Measurements from ENCODE around the gene CHRNG. TPM values are rescaled to one million over a fixed set of nuclear protein-coding genes. Genes with fewer than 3 reads are reported as not detected.
"Not testable (repeated sequence)": the region's sequence is repeated elsewhere in the genome, so short reads cannot be mapped to it uniquely, and the experiment has no call there.

The CHRNG gene
- total RNA-seq, 2 donors from 2014 or later = not detected

DNA sequence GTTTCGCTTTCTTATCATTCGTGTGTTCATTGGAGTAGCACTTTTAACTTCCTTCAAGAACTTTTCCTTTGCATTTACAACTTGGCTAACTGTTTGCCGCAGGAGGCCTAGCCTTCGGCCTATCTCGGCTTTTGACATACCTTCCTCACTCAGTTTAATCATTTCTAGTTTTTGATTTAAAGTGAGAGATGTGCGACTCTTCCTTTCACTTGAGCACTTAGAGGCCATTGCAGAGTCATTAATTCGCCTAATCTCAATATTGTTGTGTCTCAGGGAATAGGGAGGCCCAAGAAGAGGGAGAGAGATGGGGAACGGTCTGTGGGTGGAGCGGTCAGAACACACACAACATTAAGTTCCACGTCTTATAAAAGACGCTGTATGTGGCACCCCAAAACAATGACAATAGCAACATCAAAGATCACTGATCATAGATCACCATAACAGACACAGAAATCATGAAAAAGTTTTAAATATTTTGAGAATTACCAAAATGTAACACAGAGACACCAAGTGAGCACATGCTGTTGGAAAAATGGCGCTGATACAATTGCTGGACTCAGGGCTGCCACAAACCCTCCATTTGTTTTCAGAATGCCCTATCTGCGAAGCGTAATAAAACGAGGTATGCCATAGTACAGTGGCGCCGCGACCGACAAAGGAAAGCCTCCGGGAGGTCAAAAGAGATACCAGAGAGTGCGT lies 10.3 kb downstream of the CHRNG start:
- H3K4me3 Mint-ChIP-seq = peak overlapping the region; percentile 96
- no peak for DNase-seq
- peaks cover 62% of the 10 kb centered on the region for H3K4me1 Mint-ChIP-seq
- peaks cover 4% of the 10 kb centered on the region for H3K36me3 Mint-ChIP-seq (ENCODE audit: low read depth)
- no peak for ATAC-seq
- peak overlapping the region; percentile 96 for H3K27ac Mint-ChIP-seq
- no peaks in the 10 kb centered on the region for H3K9me3 ChIP-seq (ENCODE audit: control insufficient read depth, low read length, poor library complexity, severe bottlenecking)
- H3K27me3 Mint-ChIP-seq = no peaks in the 10 kb centered on the region

DNA sequence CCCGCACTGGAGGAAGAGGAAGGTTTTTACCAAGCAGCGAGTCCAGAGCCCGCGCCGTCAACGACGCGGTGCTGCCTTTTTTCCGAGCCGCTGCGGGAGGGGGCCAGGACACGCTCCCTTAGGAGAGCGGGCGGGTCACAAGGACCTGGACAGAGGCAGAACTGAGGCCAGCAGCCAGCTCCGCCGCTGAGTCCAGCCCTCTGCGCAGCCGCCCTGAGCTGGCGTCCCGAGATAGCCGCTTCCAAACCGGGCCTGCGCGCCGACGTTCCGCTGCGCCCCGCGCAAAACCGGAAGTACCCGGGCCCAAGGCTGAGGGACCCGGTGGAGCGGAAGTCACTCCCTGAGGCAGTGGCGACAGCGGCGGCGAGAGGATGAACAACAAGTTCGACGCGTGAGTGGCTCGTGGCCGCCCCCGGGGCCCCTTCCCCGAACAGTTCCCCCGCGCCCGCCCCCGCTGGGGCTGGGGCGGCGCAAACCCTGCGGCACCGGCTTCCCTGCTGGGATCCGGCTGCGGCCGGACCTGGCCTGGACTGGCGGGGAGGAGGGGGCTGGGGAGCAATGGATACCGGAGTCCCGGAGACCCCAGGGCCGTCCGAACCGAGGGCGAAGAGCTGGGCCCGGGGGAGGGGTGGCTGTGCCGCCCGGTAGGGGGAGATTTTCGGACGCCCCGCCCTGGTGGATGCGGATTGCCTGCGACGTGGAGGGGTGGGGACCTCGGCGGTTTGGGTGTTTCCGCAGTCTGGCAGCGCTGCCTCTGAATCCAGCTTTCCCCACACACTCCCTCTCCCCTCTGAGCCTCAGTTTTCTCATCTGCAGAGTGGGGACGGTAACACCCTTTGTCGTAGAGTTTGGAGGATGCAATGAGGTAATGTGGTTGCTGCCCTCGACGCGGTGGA lies 11.1 kb downstream of the CHRNG start, which contains the start of the genes EIF4E2 and TIGD1:
Gene EIF4E2, plus strand, starts transcription at position 336 of the 896 bp plus-strand sequence. Its CDS starts 36 bp downstream, at position 372.
Gene TIGD1, minus strand, starts transcription at position 204 of the 896 bp plus-strand sequence. CDS start 675 bp downstream, outside the sequence.
- Mint-ChIP-seq H3K27ac (peak within 1 kb of the TSS; percentile 96), H3K36me3 (ENCODE audit: low read depth) (peaks cover 4% of the 10 kb centered on the region), H3K27me3 (no peaks in the 10 kb centered on the region), H3K4me1 (peaks cover 64% of the 10 kb centered on the region), H3K4me3 (peak within 1 kb of the TSS; percentile 96)
- H3K9me3 ChIP-seq (ENCODE audit: control insufficient read depth, low read length, poor library complexity, severe bottlenecking) = no peaks in the 10 kb centered on the region
- ATAC-seq = peak; percentile 87
- peak; percentile 80 to 84 (median 81) for DNase-seq

GRCh38 chr2:232551250-232551638 lies 11.8 kb downstream of the CHRNG start:
- H3K4me1 Mint-ChIP-seq = peaks cover 69% of the 10 kb centered on the region
- peak overlapping the region; percentile 96 for H3K27ac Mint-ChIP-seq
- ATAC-seq = no peak
- H3K27me3 Mint-ChIP-seq = no peaks in the 10 kb centered on the region
- H3K9me3 ChIP-seq (ENCODE audit: control insufficient read depth, low read length, poor library complexity, severe bottlenecking) = no peaks in the 10 kb centered on the region
- H3K36me3 Mint-ChIP-seq (ENCODE audit: low read depth) = peaks cover 6% of the 10 kb centered on the region
- DNase-seq = no peak
- H3K4me3 Mint-ChIP-seq = peak overlapping the region; percentile 96

- no peaks in the 10 kb centered on the region for H3K27me3 Mint-ChIP-seq
- H3K27ac Mint-ChIP-seq = peak overlapping the region; percentile 96
- H3K36me3 Mint-ChIP-seq (ENCODE audit: low read depth) = peaks cover 8% of the 10 kb centered on the region
- no peak for DNase-seq
- peaks cover 67% of the 10 kb centered on the region for H3K4me1 Mint-ChIP-seq
- ATAC-seq = no peak
- peak overlapping the region; percentile 96 for H3K4me3 Mint-ChIP-seq
- no peaks in the 10 kb centered on the region for H3K9me3 ChIP-seq (ENCODE audit: control insufficient read depth, low read length, poor library complexity, severe bottlenecking)
These were observed 12.3 kb downstream of the CHRNG start for GRCh38 chr2:232551776-232552175.

DNA sequence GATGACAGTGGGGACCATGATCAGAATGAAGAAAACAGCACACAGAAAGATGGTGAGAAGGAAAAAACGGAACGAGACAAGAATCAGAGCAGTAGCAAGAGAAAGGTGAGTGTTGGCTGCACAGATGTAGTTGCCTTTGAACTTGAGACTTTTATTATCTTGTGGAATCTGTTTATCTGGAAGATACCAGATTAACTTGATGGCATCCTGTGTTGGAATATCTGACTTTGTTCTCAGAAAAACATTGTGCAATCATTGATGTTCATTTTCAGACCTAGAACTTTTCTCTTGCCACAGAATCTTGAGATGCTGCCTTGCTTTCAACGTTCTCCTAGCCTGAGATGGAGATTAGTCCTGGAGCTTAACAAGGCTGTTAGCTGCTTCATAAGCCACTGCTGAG lies 16.9 kb downstream of the CHRNG start:
- H3K4me1 Mint-ChIP-seq = peaks cover 39% of the 10 kb centered on the region
- no peak overlapping the region for H3K27ac Mint-ChIP-seq
- no peak for ATAC-seq
- no peak for DNase-seq
- no peaks in the 10 kb centered on the region for H3K27me3 Mint-ChIP-seq
- H3K4me3 Mint-ChIP-seq = no peak overlapping the region
- peaks cover 14% of the 10 kb centered on the region for H3K36me3 Mint-ChIP-seq (ENCODE audit: low read depth)
- H3K9me3 ChIP-seq (ENCODE audit: control insufficient read depth, low read length, poor library complexity, severe bottlenecking) = no peaks in the 10 kb centered on the region

DNA sequence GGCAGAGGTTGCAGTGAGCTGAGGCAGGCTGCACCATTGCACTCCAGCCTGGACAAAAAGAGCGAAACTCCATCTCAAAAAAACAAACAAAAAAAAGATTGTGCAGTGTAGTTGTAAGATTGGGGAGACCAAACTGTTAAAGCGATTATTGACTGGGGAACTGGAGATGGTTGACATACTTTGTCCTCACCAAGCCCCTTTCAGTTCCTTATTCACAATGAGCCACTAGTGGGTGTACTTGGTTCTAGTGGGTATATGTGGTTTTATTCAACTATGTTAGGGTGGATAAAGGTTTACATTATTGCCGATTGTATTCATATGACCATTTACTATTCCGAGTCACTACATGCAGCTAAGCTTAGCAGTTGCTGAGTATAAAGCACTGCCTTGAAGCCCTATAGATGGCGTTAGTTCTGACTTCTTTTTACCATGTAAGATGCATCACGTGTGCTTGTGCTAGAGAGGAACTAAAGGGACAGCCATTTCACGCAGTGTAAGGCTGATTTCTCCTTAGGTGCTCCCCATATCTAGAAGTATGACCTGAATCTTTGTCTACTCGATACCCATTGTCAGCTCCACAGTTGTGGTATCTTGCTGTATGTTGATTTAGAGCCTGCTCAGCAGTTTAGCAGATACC lies 23.1 kb downstream of the CHRNG start:
- ATAC-seq = no peak

DNA sequence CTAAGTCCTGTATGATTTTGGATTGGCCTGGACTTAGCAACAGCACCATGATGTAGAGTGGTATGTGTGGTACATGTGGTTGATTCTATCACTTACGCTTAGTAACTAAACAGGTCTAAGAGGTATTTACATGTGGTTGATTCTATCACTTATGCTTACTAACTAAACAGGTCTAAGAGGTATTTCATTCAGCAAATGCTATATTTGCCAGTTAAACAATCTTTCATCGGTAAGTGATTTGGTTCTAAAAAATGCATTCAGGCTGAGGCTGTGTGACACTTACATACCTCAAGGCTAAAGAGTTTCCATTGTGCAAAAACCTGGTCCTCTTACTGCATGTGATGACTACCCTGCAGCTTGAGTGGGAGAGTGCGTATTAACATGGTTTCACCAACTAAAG lies 24.1 kb downstream of the CHRNG start:
- Mint-ChIP-seq H3K36me3 (ENCODE audit: low read depth) (peaks cover 14% of the 10 kb centered on the region), H3K4me1 (peaks cover 2% of the 10 kb centered on the region), H3K27ac (no peak overlapping the region), H3K4me3 (no peak overlapping the region), H3K27me3 (no peaks in the 10 kb centered on the region)
- DNase-seq (no peak), ATAC-seq (no peak)
- no peaks in the 10 kb centered on the region for H3K9me3 ChIP-seq (ENCODE audit: control insufficient read depth, low read length, poor library complexity, severe bottlenecking)

More for the DNA sequence above, 23.1 kb downstream of the CHRNG start:
- no peak for DNase-seq
- no peak overlapping the region for H3K27ac Mint-ChIP-seq
- H3K9me3 ChIP-seq (ENCODE audit: control insufficient read depth, low read length, poor library complexity, severe bottlenecking) = no peaks in the 10 kb centered on the region
- H3K4me1 Mint-ChIP-seq = peaks cover 4% of the 10 kb centered on the region
- no peak overlapping the region for H3K4me3 Mint-ChIP-seq
- peaks cover 14% of the 10 kb centered on the region for H3K36me3 Mint-ChIP-seq (ENCODE audit: low read depth)
- H3K27me3 Mint-ChIP-seq = no peaks in the 10 kb centered on the region

DNA sequence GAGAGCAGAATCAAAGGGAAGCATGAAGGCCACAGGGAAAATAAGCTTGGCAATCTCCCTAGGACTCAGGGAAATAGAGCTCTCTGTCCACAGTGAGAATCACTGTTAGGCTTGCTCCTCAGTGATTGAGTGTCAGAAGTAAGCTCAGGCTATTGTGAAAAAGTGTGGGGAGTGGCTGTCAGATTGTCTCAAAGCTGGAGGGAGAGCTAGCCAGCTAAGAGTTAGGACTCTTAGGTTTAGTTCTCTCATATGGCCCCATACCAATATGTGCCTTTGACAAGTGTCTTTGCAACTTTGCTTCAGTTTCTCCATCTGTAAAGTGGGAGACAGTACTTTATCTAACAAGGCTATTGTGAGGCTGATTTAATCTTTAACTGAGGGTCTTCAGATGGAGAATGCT lies 28.2 kb downstream of the CHRNG start:
- no peak for ATAC-seq
- no peaks in the 10 kb centered on the region for H3K27me3 Mint-ChIP-seq
- H3K9me3 ChIP-seq (ENCODE audit: control insufficient read depth, low read length, poor library complexity, severe bottlenecking) = no peaks in the 10 kb centered on the region
- no peak overlapping the region for H3K4me3 Mint-ChIP-seq
- peaks cover 5% of the 10 kb centered on the region for H3K4me1 Mint-ChIP-seq
- no peak overlapping the region for H3K27ac Mint-ChIP-seq
- no peak for DNase-seq
- peaks cover 10% of the 10 kb centered on the region for H3K36me3 Mint-ChIP-seq (ENCODE audit: low read depth)

DNA sequence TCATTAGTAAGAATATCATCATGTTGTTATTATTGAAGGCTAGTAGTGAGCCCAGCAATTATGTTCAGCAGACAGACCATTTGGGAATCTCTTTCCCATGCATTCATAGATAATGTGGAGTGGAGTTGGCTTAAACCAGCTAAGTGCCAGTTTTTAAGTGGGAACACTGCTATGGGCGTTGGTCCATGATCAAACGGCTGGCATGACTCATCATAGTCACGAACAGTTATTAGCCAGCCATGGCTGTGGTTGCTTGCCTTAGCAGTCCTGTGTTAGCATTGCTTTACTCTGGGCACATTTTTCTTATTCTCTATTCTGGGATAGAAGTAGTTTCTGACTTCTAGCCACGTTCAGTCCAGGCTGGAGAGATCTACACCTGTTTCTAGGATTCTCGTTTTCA lies 28.7 kb downstream of the CHRNG start:
- H3K27ac Mint-ChIP-seq = no peak overlapping the region
- H3K36me3 Mint-ChIP-seq (ENCODE audit: low read depth) = peaks cover 10% of the 10 kb centered on the region
- H3K9me3 ChIP-seq (ENCODE audit: control insufficient read depth, low read length, poor library complexity, severe bottlenecking) = no peaks in the 10 kb centered on the region
- DNase-seq (no peak), ATAC-seq (no peak)
- H3K4me3 Mint-ChIP-seq = no peak overlapping the region
- H3K27me3 Mint-ChIP-seq = no peaks in the 10 kb centered on the region
- H3K4me1 Mint-ChIP-seq = peaks cover 5% of the 10 kb centered on the region

- DNase-seq (no peak), ATAC-seq (no peak)
- peaks cover 9% of the 10 kb centered on the region for H3K4me1 Mint-ChIP-seq
- H3K4me3 Mint-ChIP-seq = no peak overlapping the region
- H3K27ac Mint-ChIP-seq = no peak overlapping the region
- no peaks in the 10 kb centered on the region for H3K9me3 ChIP-seq (ENCODE audit: control insufficient read depth, low read length, poor library complexity, severe bottlenecking)
- no peaks in the 10 kb centered on the region for H3K27me3 Mint-ChIP-seq
- H3K36me3 Mint-ChIP-seq (ENCODE audit: low read depth) = peaks cover 13% of the 10 kb centered on the region
These were observed 30.0 kb downstream of the CHRNG start for GRCh38 chr2:232569541-232569940.

GRCh38 chr2:232570481-232570880 lies 31.0 kb downstream of the CHRNG start:
- peaks cover 13% of the 10 kb centered on the region for H3K36me3 Mint-ChIP-seq (ENCODE audit: low read depth)

GRCh38 chr2:232571026-232571474 lies 31.6 kb downstream of the CHRNG start:
- no peak for ATAC-seq

More at GRCh38 chr2:232570481-232570880, 31.0 kb downstream of the CHRNG start:
- DNase-seq; H3K9me3 ChIP-seq (ENCODE audit: control insufficient read depth, low read length, poor library complexity, severe bottlenecking); H3K27ac Mint-ChIP-seq; H3K4me3 Mint-ChIP-seq; H3K4me1 Mint-ChIP-seq; H3K27me3 Mint-ChIP-seq; ATAC-seq: not testable (repeated sequence)

DNA sequence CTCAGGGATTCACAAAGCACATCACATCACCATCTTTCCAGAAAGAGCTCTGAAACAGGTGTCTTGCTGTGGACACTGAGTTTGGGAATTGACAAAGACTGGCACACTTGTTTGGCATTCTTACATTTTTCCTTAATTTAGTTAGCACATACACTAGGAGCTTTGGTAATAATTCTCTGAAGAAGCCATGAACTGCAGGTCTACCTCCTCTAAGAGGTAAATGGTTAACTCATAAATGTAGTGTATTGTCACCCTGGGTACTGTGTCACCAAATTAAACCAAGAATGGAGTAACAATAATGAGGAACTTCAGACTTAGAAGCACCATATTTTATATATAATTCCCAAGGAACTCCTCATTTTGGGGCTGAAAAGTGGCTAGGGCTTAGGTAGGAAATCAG lies 33.5 kb downstream of the CHRNG start:
- ATAC-seq = no peak
- no peaks in the 10 kb centered on the region for H3K27me3 Mint-ChIP-seq
- H3K27ac Mint-ChIP-seq = no peak overlapping the region
- peaks cover 6% of the 10 kb centered on the region for H3K4me1 Mint-ChIP-seq
- DNase-seq = no peak
- H3K9me3 ChIP-seq (ENCODE audit: control insufficient read depth, low read length, poor library complexity, severe bottlenecking) = no peaks in the 10 kb centered on the region
- no peak overlapping the region for H3K4me3 Mint-ChIP-seq
- peaks cover 10% of the 10 kb centered on the region for H3K36me3 Mint-ChIP-seq (ENCODE audit: low read depth)

More at GRCh38 chr2:232571026-232571474, 31.6 kb downstream of the CHRNG start:
- H3K9me3 ChIP-seq (ENCODE audit: control insufficient read depth, low read length, poor library complexity, severe bottlenecking) = no peaks in the 10 kb centered on the region
- H3K36me3 Mint-ChIP-seq (ENCODE audit: low read depth) = peaks cover 13% of the 10 kb centered on the region
- no peaks in the 10 kb centered on the region for H3K27me3 Mint-ChIP-seq
- no peak overlapping the region for H3K4me3 Mint-ChIP-seq
- H3K27ac Mint-ChIP-seq = peak overlapping the region; percentile 24
- H3K4me1 Mint-ChIP-seq = peaks cover 6% of the 10 kb centered on the region
- no peak for DNase-seq
